Ammon's horn (tissue), 1 donor: ENCODE data around the gene WWOX.

Experiments
- DNase-seq: peaks from one replicate; pipeline ENCODE4 v3.0.0-alpha.2; 2016; ENCODE audit warnings: low spot score

WWOX gene

DNA sequence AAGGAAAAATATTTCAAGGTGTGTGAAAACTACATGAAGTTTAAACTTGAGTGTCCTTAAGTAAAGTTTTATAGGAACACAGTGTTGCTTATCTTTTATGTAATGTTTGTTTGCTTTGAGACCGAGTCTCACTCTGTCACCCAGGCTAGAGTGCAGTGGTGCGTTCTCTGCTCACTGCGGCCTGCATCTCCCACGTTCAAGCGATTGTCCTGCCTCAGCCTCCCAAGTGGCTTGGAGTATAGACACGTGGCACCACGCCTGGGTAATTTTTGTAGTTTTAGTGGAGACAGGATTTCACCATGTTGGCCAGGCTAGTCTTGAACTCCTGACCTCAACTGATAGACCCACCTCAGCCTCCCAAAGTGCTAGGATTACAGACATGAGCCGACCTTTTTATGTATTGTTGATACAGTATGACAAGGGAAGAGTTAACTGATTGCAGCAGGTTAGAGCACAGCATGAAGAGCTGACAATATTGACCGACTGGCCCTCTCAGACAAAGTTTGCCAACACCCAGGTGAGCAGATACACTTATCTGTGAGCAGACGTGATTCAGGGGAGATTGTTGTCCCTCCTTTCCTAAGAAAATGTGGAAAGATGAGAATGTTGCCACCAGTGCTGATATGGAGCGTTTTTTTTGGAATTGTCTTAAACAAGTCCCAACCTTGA, 373.7 kb downstream of the WWOX start:
- no peak for DNase-seq

GRCh38 chr16:78474762-78475161, 375.3 kb downstream of the WWOX start:
- no peak for DNase-seq

DNA sequence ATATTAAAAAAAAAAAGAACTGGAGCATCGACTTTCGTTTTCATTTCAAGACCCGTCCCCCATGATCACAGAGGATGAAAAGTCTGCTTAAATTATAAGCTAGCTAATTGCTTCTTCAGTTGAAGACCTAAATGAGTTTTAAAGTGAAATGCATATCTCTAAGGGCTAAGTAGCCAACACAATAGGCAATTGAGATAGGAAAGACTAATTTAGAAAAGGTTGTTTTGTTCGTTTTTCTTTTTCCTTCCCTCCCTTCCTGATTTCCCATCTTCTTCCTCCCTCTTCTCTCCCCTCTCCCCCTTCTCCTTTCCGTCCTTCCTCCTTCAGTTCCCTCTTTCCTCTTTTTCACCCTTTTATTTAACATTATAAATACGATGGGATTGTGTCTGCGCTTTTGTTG, 377.2 kb downstream of the WWOX start:
- DNase-seq, result no peak

- DNase-seq, result no peak
Measured at GRCh38 chr16:78478267-78478861, 378.9 kb downstream of the WWOX start.

DNA sequence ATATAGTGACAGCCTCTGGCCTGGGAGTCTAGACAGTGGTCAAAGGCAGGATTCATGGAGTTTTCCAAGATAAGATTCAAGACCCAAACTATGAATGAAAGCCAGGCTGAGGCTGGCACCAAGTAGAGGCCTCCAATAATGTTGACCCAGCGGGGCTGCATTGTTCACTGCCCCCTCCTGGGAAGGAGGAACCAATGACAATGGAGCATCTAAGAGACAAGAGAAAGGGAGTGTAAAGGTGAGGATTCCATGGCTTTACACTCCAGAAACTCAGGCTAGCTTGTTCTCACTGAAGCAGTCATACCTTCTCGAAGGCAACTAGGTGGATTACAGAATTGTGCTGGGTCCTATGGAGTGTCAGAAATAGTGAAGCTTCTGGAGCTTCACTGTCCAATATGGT, 380.3 kb downstream of the WWOX start:
- DNase-seq, result no peak

DNA sequence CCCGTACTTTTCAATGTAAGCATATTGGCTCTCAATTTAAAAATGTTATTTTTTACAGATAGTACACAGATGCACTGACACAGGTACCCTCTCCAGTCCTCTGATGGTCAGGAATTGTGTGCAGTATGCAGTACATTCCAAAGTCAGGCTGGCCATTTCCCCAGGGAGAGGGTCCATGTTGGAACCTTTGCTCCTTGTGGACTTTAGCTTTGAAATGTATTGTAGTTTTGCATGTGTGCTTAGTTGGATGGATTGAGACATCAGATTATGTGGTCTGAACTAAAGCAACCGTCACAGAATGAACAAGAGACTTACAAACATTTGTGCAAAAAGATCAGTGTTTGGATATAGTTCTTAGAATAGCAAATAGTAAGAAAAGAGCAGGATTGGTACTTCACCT, 381.1 kb downstream of the WWOX start:
- DNase-seq, result no peak

- no peak for DNase-seq
Measured at GRCh38 chr16:78483124-78483992, 383.9 kb downstream of the WWOX start.

DNA sequence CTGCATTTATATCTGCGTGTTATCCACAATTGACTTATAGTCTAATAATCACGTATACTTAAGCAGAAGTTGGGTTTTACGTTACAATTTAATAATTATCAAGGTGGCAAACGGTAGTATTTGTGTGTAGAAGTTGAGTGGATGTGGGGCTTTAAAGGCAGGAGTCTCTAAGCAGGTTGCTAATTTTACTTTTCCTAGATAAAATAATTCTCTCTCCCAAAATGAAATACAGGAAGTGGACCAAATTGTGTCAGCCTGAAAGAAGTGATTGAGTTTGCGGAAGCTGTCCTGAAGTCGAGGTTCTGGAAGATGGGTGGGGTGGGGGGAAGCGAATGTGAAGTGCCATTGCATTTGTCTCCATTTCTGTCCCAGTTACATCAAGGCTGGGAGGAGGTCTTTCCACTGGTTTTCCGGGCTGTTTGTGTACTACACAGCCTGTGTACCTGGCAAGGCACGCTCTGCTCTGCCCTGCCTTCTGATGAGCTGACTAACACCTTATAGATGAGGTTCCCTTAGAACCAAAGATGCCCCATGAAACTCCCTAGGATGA, 385.1 kb downstream of the WWOX start:
- DNase-seq, result no peak

GRCh38 chr16:78485188-78485916, 385.9 kb downstream of the WWOX start:
- DNase-seq, result no peak

DNA sequence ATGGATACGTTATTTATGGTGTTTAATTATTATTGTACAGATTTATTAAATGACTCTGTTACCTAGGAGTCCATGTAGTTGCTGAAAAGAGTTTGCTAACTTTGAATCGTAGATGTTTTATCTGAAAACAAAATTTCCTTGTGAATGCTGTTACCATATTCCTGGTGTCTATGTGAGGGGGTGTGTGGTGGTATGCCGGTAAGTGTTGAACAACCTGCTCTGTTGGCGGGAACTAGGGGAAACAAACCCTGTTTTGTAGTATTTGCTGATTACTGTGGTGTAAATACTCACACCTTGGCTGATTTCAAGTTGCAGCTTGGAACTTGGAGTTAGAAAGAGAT, 386.4 kb downstream of the WWOX start:
- no peak for DNase-seq

GRCh38 chr16:78487471-78487870, 388.0 kb downstream of the WWOX start:
- no peak for DNase-seq

DNA sequence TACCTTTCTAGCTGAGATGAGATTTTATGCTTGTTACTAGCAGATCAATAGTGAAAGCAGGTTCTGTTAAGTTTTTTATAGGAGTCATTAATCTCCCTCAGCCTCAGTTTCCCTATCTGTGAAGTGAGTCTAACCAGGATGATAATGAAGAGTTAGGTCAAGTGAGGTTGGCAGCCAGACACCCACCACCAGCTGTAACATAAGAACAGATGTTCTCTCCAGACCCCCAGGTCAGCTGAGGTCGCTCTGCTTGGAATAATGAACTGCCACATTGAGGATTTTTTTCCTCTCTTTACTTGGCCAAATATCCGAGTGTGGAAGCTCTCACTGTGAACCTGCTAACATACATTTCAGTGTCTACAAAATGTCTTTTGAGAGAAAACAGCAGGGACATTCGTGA, 389.6 kb downstream of the WWOX start:
- DNase-seq, result no peak

DNA sequence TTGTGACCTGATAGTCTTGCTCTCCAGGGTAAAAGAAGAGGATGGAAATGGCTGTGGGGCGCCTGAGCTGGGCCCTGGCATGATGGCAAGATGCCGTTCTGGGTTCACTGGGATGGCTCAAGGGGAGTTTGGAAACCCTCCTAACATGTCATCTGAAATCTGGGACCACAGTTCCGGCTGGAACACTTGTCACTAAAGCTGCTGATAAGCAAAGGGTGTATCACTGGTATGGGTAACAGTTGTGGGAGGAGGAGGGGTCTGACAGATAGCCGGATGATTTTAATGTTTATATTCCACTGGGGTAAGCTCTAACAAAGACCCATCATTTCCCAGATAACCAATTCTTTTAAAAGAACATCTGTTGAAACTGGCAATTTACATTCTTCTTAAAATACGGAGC, 390.2 kb downstream of the WWOX start:
- DNase-seq, result no peak

- DNase-seq, result peak; percentile 13
Measured at GRCh38 chr16:78490431-78490830, 391.0 kb downstream of the WWOX start.

DNA sequence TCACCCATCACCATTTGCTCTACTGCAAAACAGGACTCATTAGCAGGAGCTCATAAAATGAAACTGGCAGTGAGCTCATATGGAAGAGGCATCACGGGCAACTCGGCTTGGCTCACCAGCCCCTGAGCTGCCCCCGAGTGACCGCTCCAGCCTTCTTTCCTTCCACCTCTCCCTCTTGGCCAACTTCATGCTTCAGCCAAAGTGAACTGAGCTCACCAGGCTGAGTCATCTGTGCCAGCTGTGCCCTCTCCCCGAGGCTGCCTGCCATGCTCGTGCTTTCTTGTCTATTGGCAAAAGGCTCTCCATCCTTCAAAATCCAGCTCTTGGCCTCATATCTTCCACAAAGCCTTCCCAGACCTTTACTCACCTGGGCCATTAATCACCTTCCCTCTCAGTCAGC, 391.4 kb downstream of the WWOX start:
- DNase-seq, result peak; percentile 58

- no peak for DNase-seq
Measured at GRCh38 chr16:78493573-78493972, 394.1 kb downstream of the WWOX start.

- no peak for DNase-seq
Measured at GRCh38 chr16:78494105-78494504, 394.7 kb downstream of the WWOX start.

DNA sequence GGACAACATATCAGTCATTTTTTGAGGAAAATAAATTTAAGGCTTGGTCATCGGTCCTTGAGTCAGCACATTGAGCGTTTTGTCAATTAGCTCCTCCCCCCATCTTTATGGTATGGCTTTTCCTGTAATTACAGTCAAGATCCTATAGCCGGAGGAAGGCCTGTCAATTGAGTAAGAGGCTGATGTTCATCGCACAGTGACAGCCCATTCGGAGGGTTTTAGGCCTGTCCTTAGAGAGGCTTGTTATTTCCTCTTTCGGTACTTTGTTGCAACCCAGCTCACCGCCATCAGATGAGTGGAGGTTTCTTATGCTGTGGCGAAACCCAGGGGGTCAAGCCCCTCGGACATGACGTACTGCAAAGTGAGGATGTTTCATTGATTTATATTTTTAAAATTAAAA, 395.2 kb downstream of the WWOX start:
- DNase-seq, result no peak

GRCh38 chr16:78496189-78496588, 396.7 kb downstream of the WWOX start:
- no peak for DNase-seq

DNA sequence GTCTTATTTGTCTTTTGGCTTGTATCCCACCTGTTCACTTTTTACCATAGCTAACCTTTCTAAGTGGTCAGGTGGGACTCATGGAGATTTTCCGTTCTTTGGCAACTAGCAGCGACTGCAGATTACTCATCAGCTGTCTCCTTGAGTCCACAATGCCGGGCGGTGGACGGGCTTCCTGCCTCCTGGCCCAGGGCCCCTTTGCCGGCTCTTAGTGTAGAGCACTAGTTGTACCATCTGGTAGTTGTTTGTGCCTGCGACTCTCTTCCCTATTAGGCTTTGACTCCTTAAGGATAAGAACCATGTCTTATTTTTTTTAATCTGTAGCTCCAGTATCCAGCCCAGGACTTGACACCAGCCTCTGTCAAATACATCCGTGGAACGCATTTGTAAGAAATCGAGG, 399.9 kb downstream of the WWOX start:
- no peak for DNase-seq

GRCh38 chr16:78500659-78501270, 401.3 kb downstream of the WWOX start:
- no peak for DNase-seq

DNA sequence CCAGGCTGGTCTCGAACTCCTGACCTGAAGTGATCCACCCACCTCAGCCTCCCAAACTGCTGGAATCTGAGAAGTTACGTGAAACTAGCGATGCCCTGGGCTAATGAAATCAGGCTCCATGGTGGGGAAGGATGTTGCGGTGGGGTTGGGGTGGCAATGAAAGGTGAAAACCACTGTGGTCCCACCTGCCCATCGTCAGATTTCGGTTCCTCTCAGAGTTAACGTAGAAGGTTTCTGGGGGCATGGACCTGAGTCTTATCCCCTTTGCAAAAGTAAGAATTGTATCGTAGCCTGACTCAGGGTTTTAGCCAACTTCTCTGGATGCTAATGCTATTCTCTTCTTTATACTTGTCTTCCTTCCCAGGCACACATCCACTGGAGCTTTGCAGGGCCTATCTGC, 402.3 kb downstream of the WWOX start:
- DNase-seq, result no peak
